HG03175 (cell line): ENCODE results near the gene MRNIP.
"Not testable (repeated sequence)": the region's sequence is repeated elsewhere in the genome, so short reads cannot be mapped to it uniquely, and the experiment has no call there.

Experiments
- ATAC-seq: cut with Tn5 transposase; IDR thresholded peaks from one replicate; pipeline ENCODE4 v1.9.1; 2021; ENCODE audit warnings: mild to moderate bottlenecking, moderate library complexity; ENCODE audit not compliant: unreplicated experiment

Gene MRNIP

DNA sequence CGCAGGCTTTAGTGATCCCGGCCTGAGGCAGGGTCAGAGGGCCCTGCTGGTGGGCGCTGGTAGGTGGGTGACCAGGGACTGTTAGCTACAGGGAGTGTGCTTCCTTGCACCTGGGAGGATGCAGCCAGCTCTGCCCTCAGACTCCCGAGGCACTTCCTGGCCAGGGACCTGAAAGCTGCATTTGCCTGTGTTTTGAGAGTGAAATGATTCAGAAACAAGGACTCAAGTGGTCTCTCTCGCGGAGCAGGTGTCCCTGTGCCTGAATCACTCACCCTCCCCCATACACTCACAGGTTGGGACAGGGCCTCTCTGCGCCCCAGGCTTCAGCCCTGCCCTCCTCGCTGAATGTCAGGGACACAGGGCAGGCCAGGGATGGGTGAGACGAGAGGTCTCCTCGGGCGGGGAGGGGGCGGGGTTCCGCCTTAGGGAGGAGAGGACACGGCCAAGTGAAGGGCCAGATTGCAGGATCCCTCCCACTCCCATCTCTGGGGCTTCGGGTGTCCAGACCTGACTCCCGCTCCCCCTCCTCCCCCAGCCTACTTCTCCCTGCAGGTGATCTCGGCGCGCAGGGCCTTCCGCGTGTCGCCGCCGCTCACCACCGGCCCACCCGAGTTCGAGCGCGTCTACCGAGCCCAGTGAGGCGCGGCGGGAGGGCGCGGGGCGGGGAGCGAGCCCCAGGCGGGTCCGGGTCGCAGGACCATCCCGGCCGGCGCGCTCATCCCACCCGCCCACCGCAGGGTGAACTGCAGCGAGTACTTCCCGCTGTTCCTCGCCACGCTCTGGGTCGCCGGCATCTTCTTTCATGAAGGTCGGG lies 63.4 kb downstream of the MRNIP start:
- ATAC-seq = no peak

DNA sequence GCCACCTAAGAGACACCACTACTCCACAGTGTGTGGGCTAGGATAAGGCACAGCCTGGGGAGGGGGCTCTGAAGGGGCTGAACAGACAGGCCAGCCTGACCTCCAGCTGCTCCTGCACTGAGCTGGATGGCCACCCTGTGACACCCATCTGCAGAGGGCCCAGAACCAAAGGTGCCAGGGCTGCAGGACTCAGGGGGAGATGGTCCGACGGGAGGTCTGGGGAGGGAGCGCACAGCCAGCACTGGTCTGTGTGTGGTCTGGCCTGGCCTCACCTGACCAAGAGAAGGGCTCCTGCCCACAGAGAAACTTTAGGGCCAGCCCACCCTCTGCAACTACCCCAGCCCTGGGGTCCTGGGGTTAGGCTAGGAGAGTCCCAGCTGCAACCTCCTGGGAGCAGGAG lies 64.0 kb downstream of the MRNIP start:
- no peak for ATAC-seq

DNA sequence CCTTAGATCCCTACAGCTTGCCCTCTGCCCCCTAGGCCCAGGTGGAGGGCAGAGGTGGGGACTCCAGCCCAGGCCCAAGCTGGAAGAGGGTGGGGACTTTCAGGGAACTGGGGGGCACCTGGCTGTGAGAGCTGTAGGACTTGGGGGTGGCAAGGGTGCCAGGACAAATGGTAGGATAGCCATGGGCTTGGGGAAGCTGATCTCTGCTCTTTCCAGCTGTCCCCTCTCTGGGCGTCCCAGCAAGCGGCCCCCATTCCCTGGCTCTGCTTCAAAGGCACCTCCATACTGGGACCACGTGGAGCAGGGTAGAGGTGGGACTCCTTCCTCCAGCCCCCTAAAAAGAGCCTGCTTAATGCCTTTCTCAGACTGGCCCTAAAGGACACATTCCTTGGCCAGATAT lies 64.4 kb downstream of the MRNIP start:
- ATAC-seq = no peak

DNA sequence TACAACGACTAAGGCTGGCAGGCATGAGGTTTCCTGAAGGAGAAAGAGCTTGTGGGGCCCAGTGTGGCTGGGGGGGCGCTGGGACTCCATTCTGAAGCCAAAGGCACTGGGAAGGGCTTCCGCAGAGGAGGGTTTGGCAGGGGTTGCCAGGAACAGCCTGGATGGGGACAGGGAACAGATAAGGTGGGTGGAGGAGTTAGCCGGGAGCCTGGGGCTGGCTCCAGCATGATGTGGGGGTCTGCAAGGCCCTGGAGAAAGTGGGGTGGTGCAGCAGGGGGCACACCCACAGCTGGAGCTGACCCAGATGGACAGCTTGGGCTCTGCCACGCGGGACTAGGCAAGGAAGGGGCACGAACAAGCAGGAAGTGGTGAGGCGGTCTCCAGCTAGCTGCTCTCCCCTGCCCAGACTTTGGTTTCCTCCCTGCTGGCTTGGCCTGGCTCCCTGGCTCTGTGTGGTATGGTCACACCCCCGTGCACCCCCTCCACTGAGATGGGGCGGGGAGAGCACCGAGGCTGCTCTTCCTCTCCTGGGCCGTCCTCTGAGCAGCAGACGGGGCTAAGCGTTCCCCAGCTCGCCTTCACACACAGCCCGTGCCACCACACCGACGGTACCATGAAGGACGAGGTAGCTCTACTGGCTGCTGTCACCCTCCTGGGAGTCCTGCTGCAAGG lies 65.0 kb downstream of the MRNIP start, which contains the start of gene LTC4S:
Gene LTC4S (plus strand): TSS at position 519 of the 672 bp plus-strand sequence. CDS start 95 bp downstream, at position 614.
- ATAC-seq = peak; percentile 29

DNA sequence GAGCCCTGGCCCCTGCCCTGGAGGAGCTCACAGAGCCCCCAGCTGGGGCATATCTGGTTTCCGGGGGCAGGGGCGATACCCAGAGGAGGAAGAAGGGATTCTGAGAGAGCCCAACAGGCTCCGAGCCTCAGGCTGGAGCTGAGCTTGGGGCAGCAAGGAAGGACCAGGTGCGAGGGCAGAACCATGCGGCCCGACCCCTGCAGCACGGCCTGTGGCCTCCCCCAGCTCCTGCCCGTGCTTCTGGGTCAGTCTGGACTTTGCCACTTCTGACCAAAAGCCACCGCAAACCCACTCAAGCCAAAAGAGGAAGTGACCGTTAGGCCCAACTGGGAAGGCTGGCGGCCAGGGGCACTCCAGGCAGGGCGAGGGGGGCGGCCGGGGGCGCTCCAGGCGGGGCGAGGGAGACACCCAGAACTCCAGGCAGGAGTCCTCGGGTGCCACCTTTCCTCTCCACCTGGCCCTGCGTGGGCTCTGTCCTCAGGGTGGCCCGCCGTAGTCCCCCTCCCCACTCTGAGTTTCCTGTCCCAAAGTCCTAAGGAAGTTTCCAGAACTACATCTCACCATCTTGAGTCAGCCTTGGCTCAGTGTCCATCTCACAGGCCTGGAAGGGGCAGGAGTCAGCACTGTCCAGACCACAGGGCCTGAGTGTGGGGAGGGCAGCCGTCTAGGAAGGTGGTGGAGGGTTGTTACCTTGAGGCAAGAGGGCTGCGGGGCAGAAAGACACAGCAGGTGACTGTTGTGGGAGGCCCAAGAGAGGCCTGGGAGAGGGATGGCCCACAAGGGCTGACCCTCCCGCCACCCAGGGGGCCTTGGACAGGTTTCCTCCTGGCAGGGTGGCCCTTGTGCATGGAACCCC lies 65.8 kb downstream of the MRNIP start:
- no peak for ATAC-seq

DNA sequence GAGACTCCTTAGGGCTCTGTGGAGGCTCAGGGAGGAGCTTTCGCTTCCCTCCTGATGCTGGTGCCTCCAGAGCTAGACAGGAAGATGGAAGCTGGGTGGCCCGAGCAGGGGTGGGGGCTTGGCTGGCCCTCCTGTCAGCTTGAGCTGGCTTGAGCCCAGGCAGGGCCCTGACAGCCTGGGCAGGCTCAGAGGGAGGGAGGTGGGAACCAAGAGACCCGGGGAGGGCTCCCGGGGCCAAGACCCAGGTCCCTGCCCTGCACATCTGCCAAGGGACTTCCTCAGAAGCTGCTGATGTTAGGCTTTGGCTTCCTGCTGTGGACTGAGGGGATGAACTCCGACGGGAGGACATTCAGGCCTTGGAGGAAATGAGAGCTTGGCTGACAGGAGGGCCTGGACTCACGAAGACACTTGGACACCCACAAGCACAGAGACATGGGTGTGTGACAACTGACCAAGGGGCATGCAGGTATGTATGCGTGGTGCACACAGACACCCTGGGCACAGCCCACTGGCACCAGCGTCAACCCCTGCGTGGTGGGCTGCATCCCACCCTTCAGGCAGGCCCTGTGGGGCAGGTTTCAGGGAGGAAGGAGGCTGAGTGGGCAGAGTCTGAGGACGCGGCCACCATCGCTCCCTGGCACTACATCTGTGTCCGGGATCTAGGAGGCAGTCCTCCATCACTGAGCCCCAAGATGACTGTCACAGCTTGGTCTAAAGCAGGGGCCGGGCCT lies 66.6 kb downstream of the MRNIP start:
- no peak for ATAC-seq

DNA sequence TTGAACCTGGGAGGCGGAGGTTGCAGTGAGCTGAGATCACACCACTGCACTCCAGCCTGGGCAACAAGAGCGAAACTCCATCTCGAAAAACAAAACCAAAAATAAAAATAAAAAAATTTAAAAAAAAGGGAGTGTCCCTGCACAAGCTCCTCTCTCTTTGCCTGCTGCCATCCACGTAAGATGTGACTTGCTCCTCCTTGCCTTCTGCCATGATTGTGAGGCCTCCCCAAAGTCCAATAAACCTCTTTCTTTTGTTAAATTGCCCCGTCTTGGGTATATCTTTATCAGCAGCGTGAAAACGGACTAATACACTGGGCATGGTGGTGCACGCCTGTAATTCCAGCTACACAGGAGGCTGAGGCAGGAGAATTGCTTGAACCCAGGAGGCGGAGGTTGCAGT lies 69.3 kb downstream of the MRNIP start:
- ATAC-seq = not testable (repeated sequence)

DNA sequence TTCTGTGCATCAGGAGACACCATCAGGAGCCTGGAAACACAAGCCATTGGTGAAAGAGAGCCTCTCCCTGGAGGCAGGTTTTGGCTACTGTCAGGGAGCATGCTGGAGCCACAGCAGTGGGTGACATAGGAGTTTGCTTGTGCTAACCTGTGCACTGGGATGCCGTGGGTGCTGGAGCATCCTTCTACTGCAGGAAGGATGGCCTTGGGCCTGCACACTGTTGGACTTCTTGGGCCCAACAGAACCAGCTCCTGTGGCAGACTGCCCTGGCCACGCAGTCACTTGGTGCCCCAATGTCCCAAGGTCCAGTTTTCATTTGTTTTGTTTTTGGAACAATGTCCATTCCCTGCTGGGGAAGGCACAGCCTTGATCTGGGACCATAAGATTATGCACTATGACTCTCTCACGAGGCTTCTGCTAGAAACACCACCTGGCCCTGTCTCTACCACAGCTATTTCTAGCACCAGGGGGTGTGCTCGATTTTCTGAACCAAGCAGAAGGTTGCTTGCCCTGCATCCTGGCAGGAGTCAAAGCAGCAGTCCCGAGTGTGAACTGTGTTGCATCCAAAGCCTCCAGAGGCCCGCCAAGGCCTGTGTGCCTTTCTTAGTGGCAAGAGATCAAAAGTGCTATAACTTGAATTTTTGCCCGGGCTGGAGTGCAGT lies 70.3 kb downstream of the MRNIP start:
- no peak for ATAC-seq
